Measurements from ENCODE around the gene ENSA.
"Not testable (repeated sequence)": the region's sequence is repeated elsewhere in the genome, so short reads cannot be mapped to it uniquely, and the experiment has no call there.

GRCh38 chr1:150654635-150655034, 25.2 kb upstream of the ENSA start:
- TF ChIP-seq POLR2A (IDR thresholded peaks at IDR 0.05; ENCODE audit: low read length); GATA1 (IDR thresholded peaks at IDR 0.05; ENCODE audit: low read depth, low read length): not testable (repeated sequence)
